Parathyroid adenoma (tissue), 2 donors: ENCODE measurements around the gene BBLN.
A peak's percentile ranks its signal among the peaks of the same experiment; 100 is the strongest.

Experiments
- H2AFZ ChIP-seq: fragments of 300-600 bp; sonication (generic); one replicate; pipeline ENCODE4 v1.7.0; 2017; ENCODE audit warnings: antibody characterized with exemption, mild to moderate bottlenecking
- H3K27ac ChIP-seq: fragments of 300-600 bp; sonication (generic); one replicate; pipeline ENCODE4 v1.7.0; 2017
- H3K27me3 ChIP-seq: fragments of 300-600 bp; sonication (generic); one replicate; pipeline ENCODE4 v1.7.0; 2017; ENCODE audit warnings: low read length; ENCODE audit not compliant: control insufficient read depth, insufficient read depth
- H3K36me3 ChIP-seq: fragments of 300-600 bp; sonication (generic); one replicate; pipeline ENCODE4 v1.7.0; 2017; ENCODE audit warnings: low read length; ENCODE audit not compliant: control insufficient read depth, insufficient read depth
- H3K4me1 ChIP-seq: fragments of 300-600 bp; sonication (generic); one replicate; pipeline ENCODE4 v1.7.0; 2017; ENCODE audit warnings: control low read depth
- H3K4me2 ChIP-seq: fragments of 300-600 bp; sonication (generic); one replicate; pipeline ENCODE4 v1.7.0; 2017; ENCODE audit warnings: low read length
- H3K4me3 ChIP-seq: fragments of 300-600 bp; sonication (generic); one replicate; pipeline ENCODE4 v1.7.0; 2017; ENCODE audit warnings: low read depth, low read length
- H3K79me2 ChIP-seq: fragments of 300-600 bp; sonication (generic); one replicate; pipeline ENCODE4 v1.7.0; 2017; ENCODE audit warnings: control low read depth
- H3K9ac ChIP-seq: fragments of 300-600 bp; sonication (generic); one replicate; pipeline ENCODE4 v1.7.0; 2017; ENCODE audit warnings: mild to moderate bottlenecking
- H3K9me3 ChIP-seq: fragments of 300-600 bp; sonication (generic); one replicate; pipeline ENCODE4 v1.7.0; 2017; ENCODE audit warnings: low read length; ENCODE audit not compliant: control insufficient read depth
- CTCF ChIP-seq: fragments of 300-600 bp; sonication (generic); IDR thresholded peaks from one replicate; pipeline ENCODE4 v1.7.0; 2017; ENCODE audit warnings: antibody characterized with exemption, mild to moderate bottlenecking
- donor health status: primary hyperparathyroidism.

BBLN gene

GRCh38 chr9:128193469-128194096 is 33.5 kb downstream of the BBLN start:
- H3K9me3 ChIP-seq, result no peaks in the 10 kb centered on the region
- H3K4me1 ChIP-seq, result no peaks in the 10 kb centered on the region
- H3K4me3 ChIP-seq, result no peak overlapping the region

GRCh38 chr9:128201441-128202369 is 41.6 kb downstream of the BBLN start:
- no peak overlapping the region for H3K4me2 ChIP-seq
- no peaks in the 10 kb centered on the region for H3K79me2 ChIP-seq
- H3K4me3 ChIP-seq, result no peak overlapping the region
- no peaks in the 10 kb centered on the region for H3K9me3 ChIP-seq
- H3K4me1 ChIP-seq, result no peaks in the 10 kb centered on the region
- H3K27ac ChIP-seq, result no peak overlapping the region
- no peaks in the 10 kb centered on the region for H3K36me3 ChIP-seq
- H3K9ac ChIP-seq, result no peak overlapping the region
- no peak overlapping the region for H2AFZ ChIP-seq
- H3K27me3 ChIP-seq, result no peaks in the 10 kb centered on the region
- TF ChIP-seq CTCF, result no peak

More at GRCh38 chr9:128193469-128194096, 33.5 kb downstream of the BBLN start:
- H3K27me3 ChIP-seq, result no peaks in the 10 kb centered on the region
- H3K27ac ChIP-seq, result no peak overlapping the region
- no peak overlapping the region for H3K4me2 ChIP-seq
- no peak overlapping the region for H2AFZ ChIP-seq
- no peak overlapping the region for H3K9ac ChIP-seq
- no peaks in the 10 kb centered on the region for H3K36me3 ChIP-seq
- H3K79me2 ChIP-seq, result no peaks in the 10 kb centered on the region
- TF ChIP-seq CTCF, result no peak

- no peak for TF ChIP-seq CTCF
- Histone ChIP-seq H2AFZ (peak overlapping the region; percentile 58), H3K4me2 (no peak overlapping the region), H3K79me2 (no peaks in the 10 kb centered on the region), H3K9me3 (no peaks in the 10 kb centered on the region), H3K27me3 (no peaks in the 10 kb centered on the region), H3K9ac (no peak overlapping the region), H3K27ac (no peak overlapping the region), H3K36me3 (no peaks in the 10 kb centered on the region), H3K4me3 (no peak overlapping the region), H3K4me1 (no peaks in the 10 kb centered on the region)
These were observed 42.6 kb downstream of the BBLN start for GRCh38 chr9:128202648-128203023.

GRCh38 chr9:128203024-128203706 is 43.1 kb downstream of the BBLN start, which contains the start of gene DNM1:
Gene DNM1 (plus strand): TSS chr9:128203379. CDS start chr9:128203471, 92 bp downstream.
- peak; percentile 51 for TF ChIP-seq CTCF
- Histone ChIP-seq H3K27ac (no peak within 1 kb of the TSS), H3K36me3 (no peaks in the 10 kb centered on the region), H3K4me3 (peak within 1 kb of the TSS; percentile 61), H3K27me3 (no peaks in the 10 kb centered on the region), H3K4me1 (no peaks in the 10 kb centered on the region), H3K79me2 (no peaks in the 10 kb centered on the region), H2AFZ (peak within 1 kb of the TSS; percentile 77), H3K9ac (no peak within 1 kb of the TSS), H3K9me3 (no peaks in the 10 kb centered on the region), H3K4me2 (peak within 1 kb of the TSS; percentile 91)
